GM21367 (cell line): Measurements from ENCODE around the gene RAI1.
A peak's percentile ranks its signal among the peaks of the same experiment; 100 is the strongest.
"Not testable (repeated sequence)": the region's sequence is repeated elsewhere in the genome, so short reads cannot be mapped to it uniquely, and the experiment has no call there.

Experiments
- ATAC-seq: cut with Tn5 transposase; IDR thresholded peaks from one replicate; pipeline ENCODE4 v1.9.1; 2021; ENCODE audit not compliant: unreplicated experiment

The RAI1 gene

DNA sequence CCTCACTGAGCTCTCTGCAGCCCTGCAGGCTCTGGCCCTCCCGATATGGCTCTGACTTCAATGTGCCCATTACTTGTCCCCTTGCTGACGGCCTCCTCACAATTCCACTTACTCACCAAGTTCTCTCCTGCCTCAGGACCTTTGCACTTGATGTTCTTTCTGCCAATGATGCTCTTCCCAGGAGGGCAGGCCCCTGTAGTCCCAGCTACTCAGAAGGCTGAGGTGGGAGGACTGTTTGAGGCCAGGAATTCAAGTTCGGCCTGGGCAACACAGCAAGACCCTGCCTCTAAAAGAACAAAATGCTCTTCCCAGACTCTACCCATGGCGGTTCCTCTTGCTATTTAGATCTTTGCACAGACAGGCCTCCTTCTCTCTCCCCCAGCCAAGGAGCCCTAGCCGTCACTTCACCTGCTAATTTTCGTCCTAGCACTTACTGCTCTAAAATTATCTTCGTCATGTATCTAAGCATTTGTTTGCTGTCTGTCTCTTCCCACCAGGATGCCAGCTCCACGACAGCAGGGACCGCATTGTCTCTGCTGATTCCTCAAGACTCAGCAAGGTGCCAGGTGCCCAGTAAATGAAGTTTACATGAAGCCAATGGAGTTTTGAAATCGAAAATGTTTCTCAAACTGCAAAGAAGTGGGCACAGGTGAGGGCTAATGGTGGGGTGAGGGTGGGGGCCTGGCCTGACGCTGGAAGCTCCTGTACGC is 626 bp upstream of the RAI1 start:
- ATAC-seq: no peak

- ATAC-seq: peak; percentile 10
Observed at GRCh38 chr17:17681744-17682292, 560 bp downstream of the RAI1 start.

DNA sequence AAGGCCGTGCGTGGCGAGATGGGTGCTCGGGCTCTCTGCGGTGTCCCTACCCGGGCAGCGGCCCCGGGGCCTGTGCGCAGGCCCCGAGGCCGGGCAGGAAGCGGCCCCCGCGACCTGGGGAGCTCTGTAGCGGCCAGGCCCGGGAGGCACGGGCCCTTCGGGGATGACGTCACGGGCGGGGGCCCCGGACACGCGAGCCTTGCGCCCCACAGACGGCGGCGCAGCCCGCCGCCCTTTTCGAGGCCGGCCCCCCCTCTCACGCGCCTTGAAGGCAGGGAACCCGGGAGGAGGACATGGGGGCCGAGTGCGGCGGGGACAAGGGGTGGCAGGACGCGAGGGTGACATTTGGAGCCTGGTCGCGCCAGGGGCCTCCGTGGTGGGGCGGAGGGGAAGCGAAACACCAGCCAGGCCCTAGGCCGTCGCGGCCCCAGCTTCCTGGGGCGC is 1.1 kb downstream of the RAI1 start:
- ATAC-seq: no peak

DNA sequence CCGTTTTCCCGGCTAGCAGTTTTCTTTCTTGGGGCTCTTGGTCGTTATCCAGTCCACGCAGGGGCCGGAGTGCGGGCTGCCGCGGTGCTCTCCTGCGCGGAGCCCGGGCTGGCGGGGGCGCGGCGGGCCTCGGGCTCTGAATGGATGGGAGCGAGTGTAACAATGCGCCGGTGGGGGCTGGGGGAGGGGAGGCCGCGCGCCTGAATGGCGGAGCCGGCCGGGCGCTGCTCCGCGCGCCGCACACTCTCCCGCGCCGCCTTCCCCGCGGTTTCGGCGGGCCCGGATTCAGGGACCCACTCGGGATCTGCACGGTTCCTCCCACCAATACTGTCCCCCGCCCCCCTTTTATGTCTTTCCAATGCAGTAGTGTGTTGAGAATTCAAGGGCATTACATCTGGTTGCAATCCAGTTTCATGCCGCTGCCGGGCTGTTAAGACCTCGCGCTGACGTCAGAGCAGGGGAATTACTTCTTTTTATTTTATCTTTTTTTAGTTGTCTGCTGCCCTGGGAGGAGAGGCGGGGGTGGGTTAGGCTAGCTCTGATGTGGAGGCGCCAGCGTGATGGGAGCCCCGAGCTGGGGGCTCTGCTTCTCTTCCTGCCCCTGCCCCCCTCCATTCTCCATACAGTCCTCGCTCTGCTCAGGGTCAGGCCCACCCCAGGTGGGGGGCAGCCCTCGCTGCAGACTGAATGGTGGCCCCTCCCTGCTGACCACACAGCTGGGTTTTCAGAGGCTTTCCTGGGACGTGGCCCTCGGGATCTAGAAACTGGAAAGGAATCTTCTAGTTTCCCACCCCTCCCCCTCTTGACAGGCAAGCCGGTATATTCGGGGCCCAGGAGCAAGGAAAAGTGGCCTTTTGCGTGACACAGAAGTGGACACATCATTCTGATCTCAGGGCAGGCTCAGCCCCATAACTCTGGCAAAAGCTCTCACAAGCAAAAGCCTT is 1.8 kb downstream of the RAI1 start:
- ATAC-seq: no peak

- ATAC-seq: no peak
Observed at GRCh38 chr17:17683710-17684365, 2.6 kb downstream of the RAI1 start.

GRCh38 chr17:17684906-17685774 is 3.9 kb downstream of the RAI1 start:
- no peak for ATAC-seq

DNA sequence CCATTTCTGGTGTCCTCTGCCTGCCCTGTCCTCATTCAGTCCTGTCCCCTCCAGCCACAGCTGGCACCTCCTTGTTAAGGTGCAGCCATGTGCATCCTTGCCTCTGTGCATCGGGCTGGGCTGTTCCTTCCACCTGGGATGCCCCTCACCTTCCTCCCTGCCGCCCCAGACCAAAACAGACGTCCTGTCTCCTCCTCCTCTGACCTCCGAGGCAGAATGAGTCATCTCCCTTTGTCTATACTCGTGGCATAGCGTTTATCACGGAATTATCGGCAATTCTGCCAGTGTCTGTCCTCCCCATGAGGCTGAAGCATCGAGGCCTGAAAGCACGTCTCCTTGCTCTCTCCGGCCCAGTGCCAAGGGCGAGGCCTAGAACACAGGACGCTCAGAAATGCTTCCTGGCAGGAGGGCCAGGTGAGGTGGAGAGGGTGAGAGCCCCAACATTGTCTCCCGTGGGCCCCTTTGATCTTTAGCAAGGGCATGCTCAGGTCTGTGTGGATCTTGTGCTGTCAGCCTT is 4.6 kb downstream of the RAI1 start:
- ATAC-seq: no peak

- no peak for ATAC-seq
Observed at GRCh38 chr17:17689312-17689711, 8.1 kb downstream of the RAI1 start.

DNA sequence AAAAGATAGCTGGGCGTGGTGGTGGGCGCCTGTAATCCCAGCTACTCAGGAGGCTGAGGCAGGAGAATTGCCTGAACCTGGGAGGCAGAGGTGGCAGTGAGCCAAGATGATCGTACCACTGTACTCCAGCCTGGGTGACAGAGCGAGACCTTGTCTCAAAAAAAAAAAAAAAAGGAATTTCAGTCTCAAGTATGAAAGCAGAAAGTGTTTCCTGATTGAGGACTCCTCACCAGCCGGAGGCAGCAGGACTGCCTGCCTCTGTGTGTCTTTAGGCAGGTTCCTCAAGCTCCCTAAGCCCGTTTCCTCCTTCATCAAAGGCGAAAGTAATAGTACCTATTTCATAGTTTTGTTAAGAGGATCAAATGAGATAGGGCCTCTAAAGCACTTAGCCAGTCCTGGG is 9.0 kb downstream of the RAI1 start:
- not testable (repeated sequence) for ATAC-seq

- ATAC-seq: no peak
Observed at GRCh38 chr17:17691468-17692263, 10.4 kb downstream of the RAI1 start.

GRCh38 chr17:17692353-17693252 is 11.3 kb downstream of the RAI1 start:
- no peak for ATAC-seq

GRCh38 chr17:17693253-17694168 is 12.3 kb downstream of the RAI1 start:
- no peak for ATAC-seq

GRCh38 chr17:17694169-17695081 is 13.2 kb downstream of the RAI1 start:
- no peak for ATAC-seq

GRCh38 chr17:17696085-17696484 is 14.8 kb downstream of the RAI1 start:
- ATAC-seq: no peak

DNA sequence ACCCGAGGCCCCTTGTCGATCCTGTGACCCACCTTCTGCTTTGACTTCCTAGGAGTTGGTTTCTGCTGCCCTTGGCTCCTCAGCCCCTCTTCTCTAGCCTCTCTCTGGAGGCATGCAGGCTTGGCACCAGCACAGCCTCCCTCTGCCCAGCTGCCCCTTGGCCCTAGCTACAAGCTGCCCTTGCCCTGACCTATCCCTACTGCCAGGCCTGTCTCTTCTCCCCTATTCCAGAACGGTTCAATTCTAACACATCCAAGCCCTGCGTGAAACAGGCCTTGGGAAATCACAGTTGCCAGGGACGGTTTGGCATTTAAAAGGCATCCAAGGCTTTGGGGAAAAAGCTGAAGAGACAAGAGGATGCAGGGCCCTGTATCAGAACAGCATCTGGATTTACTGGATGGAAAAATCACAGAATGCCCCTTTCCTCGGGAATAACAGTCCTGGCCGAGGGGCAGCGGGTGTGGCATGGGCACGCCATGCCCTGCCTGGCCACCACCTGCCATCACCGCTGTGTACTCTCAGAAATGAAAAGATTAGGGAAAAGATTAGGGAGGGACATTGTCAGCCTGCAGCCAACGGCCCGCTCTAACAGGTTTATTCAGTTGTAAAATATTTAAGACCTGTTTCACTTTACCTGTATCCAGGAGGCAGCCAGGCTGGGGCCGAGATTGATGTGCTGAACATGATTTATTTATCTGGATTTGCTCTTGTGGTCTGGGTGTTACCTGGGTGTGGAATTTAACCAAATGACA is 15.8 kb downstream of the RAI1 start:
- ATAC-seq: no peak
